K562 (cell line): Measurements from ENCODE around the gene PPIP5K2. TPM values are rescaled to one million over a fixed set of nuclear protein-coding genes. Genes with fewer than 3 reads are reported as not detected.

Experiments
- ATAC-seq: fragments of 200-7000 bp; cut with Tn5 transposase; 3 replicates; pipeline ENCODE4 v1.9.1; 2020; ENCODE audit warnings: moderate library complexity
- BruUV-seq: library from RNA; stranded (reverse); fragments of 400-500 nt; replicated peaks from 2 replicates; lab custom pipeline; 2021; lab: Mats Ljungman, UMichigan
- CTCF ChIA-PET: fragments of 300-600 bp; formaldehyde crosslinking; extraction: SDS; loops from one replicate; lab custom pipeline; 2021; ENCODE audit warnings: low intra/inter-chr PET ratio; lab: Yijun Ruan, JAX
- POLR2A ChIA-PET: fragments of 300-600, 350-650 bp; sonication (Branson Sonifier 250); formaldehyde crosslinking; extraction: SDS; loops from one replicate; lab custom pipeline; 2021; ENCODE audit warnings: antibody characterized with exemption, inconsistent platforms; lab: Yijun Ruan, JAX
- DNase-seq, 4 experiments: peaks; one replicate each; pipeline versions ENCODE4 v3.0.0 to v3.0.0-alpha.2; 2011 to 2018; ENCODE audit warnings: low spot score in 3 of 4, mixed read lengths in 3 of 4; ENCODE audit errors: extremely low read depth in 1 of 4
- FAIRE-seq: peaks from 2 replicates; lab custom pipeline; 2011; peaks lifted over from hg19 to GRCh38; lab: Jason Lieb, UNC
- H2AFZ ChIP-seq: 2 replicates; pipeline ENCODE4 v1.6.0; 2011; ENCODE audit warnings: low read depth, low read length, control low read depth, inconsistent platforms
- H3K27ac ChIP-seq: fragments of 200-600 bp; 3 replicates; pipeline ENCODE4 v1.8.0; 2011; ENCODE audit warnings: low read depth, mild to moderate bottlenecking, control low read depth, inconsistent platforms, low read length, moderate library complexity, mixed read lengths; ENCODE audit errors: extremely low read depth
- H3K27me3 ChIP-seq, 2 experiments: fragments of 300-600 bp in 1 of 2; 2 replicates in 1 of 2; 3 replicates in 1 of 2; pipeline versions ENCODE4 v1.6.0 to v1.8.0; 2011; ENCODE audit warnings: inconsistent platforms in 2 of 2, low read length in 2 of 2, mild to moderate bottlenecking in 1 of 2, mixed read lengths in 1 of 2, moderate library complexity in 1 of 2; ENCODE audit not compliant: control insufficient read depth in 2 of 2, insufficient read depth in 2 of 2
- H3K36me3 ChIP-seq: fragments of 300-600 bp; 3 replicates; pipeline ENCODE4 v1.8.0; 2011; ENCODE audit warnings: mild to moderate bottlenecking, low read length, inconsistent platforms; ENCODE audit not compliant: control insufficient read depth, insufficient read depth
- H3K4me1 ChIP-seq, 2 experiments: fragments of 200-600 bp in 1 of 2; replicated peaks in 1 of 2; 2 replicates in 1 of 2; 3 replicates in 1 of 2; pipeline versions ENCODE4 v1.5.1 to v1.8.0; 2011; ENCODE audit warnings: inconsistent platforms in 2 of 2, low read length in 2 of 2, mild to moderate bottlenecking in 1 of 2, mixed read lengths in 1 of 2, moderate library complexity in 1 of 2; ENCODE audit not compliant: control insufficient read depth in 2 of 2, insufficient read depth in 2 of 2
- H3K4me2 ChIP-seq: 2 replicates; pipeline ENCODE4 v1.6.1; 2011; ENCODE audit warnings: low read length, control low read depth, inconsistent platforms, mixed read lengths; ENCODE audit not compliant: insufficient read depth
- H3K4me3 ChIP-seq: fragments of 200-600 bp; sonication (generic), shearing (Covaris generic); 2 replicates; pipeline ENCODE4 v1.5.1; 2016; ENCODE audit warnings: control low read depth, inconsistent platforms
- H3K79me2 ChIP-seq: fragments of 200-600 bp; 3 replicates; pipeline ENCODE4 v1.8.0; 2011; ENCODE audit warnings: low read length, inconsistent platforms; ENCODE audit not compliant: control insufficient read depth, insufficient read depth
- H3K9ac ChIP-seq, 2 experiments: 2 replicates each; pipeline versions ENCODE4 v1.6.0 to v1.6.1; 2011; ENCODE audit warnings: low read depth in 2 of 2, low read length in 2 of 2, control low read depth in 1 of 2, inconsistent platforms in 1 of 2, mild to moderate bottlenecking in 1 of 2, mixed read lengths in 1 of 2; ENCODE audit not compliant: insufficient read depth in 1 of 2
- H3K9me1 ChIP-seq: one replicate; pipeline ENCODE4 v1.6.0; 2011; ENCODE audit warnings: inconsistent platforms, mild to moderate bottlenecking, low read length, moderate library complexity; ENCODE audit not compliant: control insufficient read depth, insufficient read depth
- H3K9me3 ChIP-seq: replicated peaks from 2 replicates; pipeline ENCODE4 v1.5.1; 2011; ENCODE audit warnings: low read depth, low read length, inconsistent platforms; ENCODE audit not compliant: control insufficient read depth, insufficient read depth
- H4K20me1 ChIP-seq: replicated peaks from 2 replicates; pipeline ENCODE4 v1.6.1; 2011; ENCODE audit warnings: low read length, inconsistent platforms, mixed read lengths; ENCODE audit not compliant: control insufficient read depth, insufficient read depth
- CREBBP ChIP-seq: IDR thresholded peaks from one replicate; pipeline ENCODE4 v1.6.1; 2012; ENCODE audit warnings: low read depth, mild to moderate bottlenecking, control low read depth, inconsistent platforms, low read length
- GATAD2B ChIP-seq: fragments of 450-650 bp; IDR thresholded peaks from 2 replicates; pipeline ENCODE4 v1.6.1; 2017; ENCODE audit warnings: mild to moderate bottlenecking, borderline replicate concordance
- SLC30A9 ChIP-seq: fragments of 250-450 bp; sonication (Bioruptor Pico); IDR thresholded peaks from 2 replicates; pipeline ENCODE4 v1.8.0; 2022; ENCODE audit warnings: mild to moderate bottlenecking, moderate library complexity
- SP2 ChIP-seq: IDR thresholded peaks from 2 replicates; pipeline ENCODE4 v1.6.1; 2011; ENCODE audit warnings: mild to moderate bottlenecking, low read depth, low read length, moderate library complexity; ENCODE audit not compliant: poor library complexity, severe bottlenecking; ENCODE audit errors: extremely low read depth
- ZFP1 ChIP-seq: fragments of 450-650 bp; formaldehyde crosslinking; IDR thresholded peaks from 2 replicates; pipeline ENCODE4 v1.4.0; 2020; ENCODE audit warnings: mild to moderate bottlenecking, mixed read lengths
- WGBS: fragments of 100-300 bp; shearing (Covaris generic); methylation state at CpG from one replicate; pipeline ENCODE4 v1.1.6; 2016; ENCODE audit warnings: low coverage, mixed read lengths; ENCODE audit not compliant: insufficient coverage; ENCODE audit errors: missing lambda C conversion rate; 5-methylcytosine and 5-hydroxymethylcytosine counted together
- in situ Hi-C: fragments of 300-500 bp; cut with MboI; formaldehyde crosslinking; loops from 4 replicates; pipeline ENCODE4 v1.15.0; 2018; ENCODE audit warnings: inconsistent platforms, mixed read lengths
- intact Hi-C: fragments of 100-400 bp; cut with micrococcal nuclease; formaldehyde crosslinking; loops from 2 replicates; pipeline ENCODE4 v1.14.2; 2022
- polyA plus RNA-seq, 8 experiments: library from polyadenylated mRNA; depleted of rRNA in 4 of 8; stranded (reverse) in 5 of 8; unstranded in 3 of 8; fragments of >200 nt; fragmentation: Nextera tagmentation in 2 of 8; fragmentation: Illumina TruSeq in 1 of 8; extraction: Ambion mirVana in 2 of 8; extraction: Trizol in 1 of 8; gene quantifications; 2 replicates each; pipeline versions ENCODE4 v1.2.1 to v1.2.3, GENCODE V29; 2011 to 2014; ENCODE audit warnings: inconsistent platforms in 1 of 8, missing spikeins in 1 of 8
- total RNA-seq, 7 experiments: library from RNA; depleted of rRNA in 6 of 7; stranded (reverse); fragments of >200 nt in 6 of 7; fragmentation: Illumina TruSeq in 2 of 7; extraction: Trizol in 2 of 7; gene quantifications; 2 replicates each; pipeline versions ENCODE4 v1.2.1 to v1.2.3, GENCODE V29; 2011 to 2021; ENCODE audit warnings: low replicate concordance in 1 of 7
- TF ChIP-seq, protein P1 (sequence below): fragments of 450-650 bp; IDR thresholded peaks from one replicate; pipeline ENCODE4 v1.6.1; 2018; ENCODE audit warnings: mild to moderate bottlenecking, moderate library complexity; ENCODE audit not compliant: partially characterized antibody
- TF ChIP-seq, protein P2 (sequence below): fragments of 450-650 bp; IDR thresholded peaks from 2 replicates; pipeline ENCODE4 v1.6.1; 2016; ENCODE audit warnings: missing biosample characterization, missing genetic modification characterization
- TF ChIP-seq, protein P3 (sequence below): fragments of 450-650 bp; formaldehyde crosslinking; IDR thresholded peaks from 2 replicates; pipeline ENCODE4 v1.4.0; 2022; ENCODE audit warnings: missing genetic modification characterization
- TF ChIP-seq, protein P4 (sequence below): fragments of 450-650 bp; IDR thresholded peaks from 2 replicates; pipeline ENCODE4 v1.6.1; 2016; ENCODE audit warnings: low read depth, mild to moderate bottlenecking, moderate library complexity

The PPIP5K2 gene
- total and polyA plus RNA-seq, 9 of the 15 experiments (the other 6 are each of a cell fraction or from before 2014, with no cell fraction given) = 39.4 to 150 (median 99.1) TPM

DNA sequence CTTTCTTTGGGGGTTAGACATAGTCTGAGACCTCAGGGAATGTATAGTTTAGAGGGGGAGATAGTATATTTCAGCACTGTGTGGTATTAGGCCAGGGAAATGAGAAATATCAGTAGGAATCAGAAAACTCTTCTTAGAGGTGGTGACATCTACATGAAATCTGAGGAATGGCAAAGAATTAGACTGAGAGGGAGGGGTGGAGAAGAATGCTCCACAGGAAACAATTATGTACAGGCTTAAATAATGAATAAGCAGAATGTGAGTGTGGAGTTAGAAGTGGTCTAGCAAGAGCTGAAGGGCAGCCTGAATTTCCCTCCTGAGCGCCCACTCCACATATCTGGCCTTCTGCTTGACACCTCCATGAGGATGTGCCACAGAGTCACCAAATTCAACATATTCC is 134.8 kb downstream of the PPIP5K2 start:
- H3K4me1 ChIP-seq = peaks cover 3 to 12% of the 10 kb centered on the region in 2 experiments; a peak in 2 of 5 replicates
- in situ Hi-C loops (no loop called here), intact Hi-C loops (loop anchor here (10.0 kb wide), 1 partner anchor 310 kb away; the partner anchor contains the start of gene NUDT12)
- no peaks in the 10 kb centered on the region for H4K20me1 ChIP-seq
- TF ChIP-seq ZFP1 (CRISPR knock-in tag) (no peak), GATAD2B (no peak)
- TF ChIP-seq, protein P1, sequence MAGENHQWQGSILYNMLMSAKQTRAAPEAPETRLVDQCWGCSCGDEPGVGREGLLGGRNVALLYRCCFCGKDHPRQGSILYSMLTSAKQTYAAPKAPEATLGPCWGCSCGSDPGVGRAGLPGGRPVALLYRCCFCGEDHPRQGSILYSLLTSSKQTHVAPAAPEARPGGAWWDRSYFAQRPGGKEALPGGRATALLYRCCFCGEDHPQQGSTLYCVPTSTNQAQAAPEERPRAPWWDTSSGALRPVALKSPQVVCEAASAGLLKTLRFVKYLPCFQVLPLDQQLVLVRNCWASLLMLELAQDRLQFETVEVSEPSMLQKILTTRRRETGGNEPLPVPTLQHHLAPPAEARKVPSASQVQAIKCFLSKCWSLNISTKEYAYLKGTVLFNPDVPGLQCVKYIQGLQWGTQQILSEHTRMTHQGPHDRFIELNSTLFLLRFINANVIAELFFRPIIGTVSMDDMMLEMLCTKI = no peak
- no peaks in the 10 kb centered on the region for H3K9me3 ChIP-seq
- H3K79me2 ChIP-seq = peaks cover 13% of the 10 kb centered on the region
- H3K9me1 ChIP-seq = no peaks in the 10 kb centered on the region
- no peak overlapping the region for H3K9ac ChIP-seq
- ChIA-PET CTCF (no interaction called here), POLR2A (interaction anchor here (0.6 kb wide), 1 partner anchor 160 kb away, joined by 3 read pairs; no protein-coding TSS in a partner anchor)
- H3K4me2 ChIP-seq = no peak overlapping the region
- H3K27ac ChIP-seq = no peak overlapping the region
- no peaks in the 10 kb centered on the region for H3K36me3 ChIP-seq
- no peak overlapping the region for H3K4me3 ChIP-seq
- no peak for ATAC-seq
- H3K27me3 ChIP-seq = no peaks in the 10 kb centered on the region; a peak in 1 of 5 replicates
- BruUV-seq = no TSS peak
- no peak for DNase-seq
- no peak for FAIRE-seq
- H2AFZ ChIP-seq = no peak overlapping the region
- WGBS = 0% methylated on average over 1 of the region's 1 CpG

DNA sequence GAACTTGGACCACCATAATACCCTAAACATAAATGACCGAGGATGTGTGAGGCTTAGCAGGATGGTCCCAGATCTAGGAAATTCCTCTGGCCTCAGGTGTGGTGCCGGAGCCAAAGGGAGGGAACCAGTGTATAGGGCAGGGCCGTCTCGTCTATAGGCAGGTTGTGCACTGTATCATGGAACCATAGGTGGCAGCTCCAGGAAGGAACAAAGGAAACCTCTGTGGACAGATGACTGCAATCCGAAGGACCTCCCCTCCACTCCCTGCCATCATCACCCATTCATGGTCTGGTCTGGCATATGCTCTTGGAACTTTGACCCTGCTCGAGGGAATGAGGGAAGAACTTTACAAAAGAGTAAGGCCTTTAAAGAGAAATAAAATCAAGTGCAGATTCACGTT is 135.6 kb downstream of the PPIP5K2 start:
- in situ Hi-C loops = no loop called here
- no peaks in the 10 kb centered on the region; a peak in 1 of 5 replicates for H3K27me3 ChIP-seq
- H3K4me2 ChIP-seq = no peak overlapping the region
- intact Hi-C loops = loop anchor here (10.0 kb wide), 1 partner anchor 309 kb away; the partner anchor contains the start of gene NUDT12
- FAIRE-seq (no peak), DNase-seq (no peak), ATAC-seq (no peak)
- ChIA-PET CTCF (no interaction called here), POLR2A (interaction anchor here (0.6 to 0.7 kb wide), 2 partner anchors 13 to 161 kb away, joined by 3 read pairs; no protein-coding TSS in a partner anchor)
- no peaks in the 10 kb centered on the region for H4K20me1 ChIP-seq
- H3K4me3 ChIP-seq = no peak overlapping the region
- H2AFZ ChIP-seq = peak overlapping the region; percentile 67
- no peaks in the 10 kb centered on the region for H3K9me3 ChIP-seq
- H3K36me3 ChIP-seq = no peaks in the 10 kb centered on the region
- no peak overlapping the region for H3K9ac ChIP-seq
- no peaks in the 10 kb centered on the region for H3K9me1 ChIP-seq
- peaks cover 21% of the 10 kb centered on the region for H3K79me2 ChIP-seq
- BruUV-seq = no TSS peak
- H3K27ac ChIP-seq = no peak overlapping the region
- peaks cover 6 to 12% of the 10 kb centered on the region in 2 experiments; a peak in 3 of 5 replicates for H3K4me1 ChIP-seq
- WGBS = 47% methylated on average over 7 of the region's 7 CpGs
- TF ChIP-seq SLC30A9 (CRISPR knock-in tag) (no peak), CREBBP (no peak), SP2 (no peak)
- TF ChIP-seq, protein P2, sequence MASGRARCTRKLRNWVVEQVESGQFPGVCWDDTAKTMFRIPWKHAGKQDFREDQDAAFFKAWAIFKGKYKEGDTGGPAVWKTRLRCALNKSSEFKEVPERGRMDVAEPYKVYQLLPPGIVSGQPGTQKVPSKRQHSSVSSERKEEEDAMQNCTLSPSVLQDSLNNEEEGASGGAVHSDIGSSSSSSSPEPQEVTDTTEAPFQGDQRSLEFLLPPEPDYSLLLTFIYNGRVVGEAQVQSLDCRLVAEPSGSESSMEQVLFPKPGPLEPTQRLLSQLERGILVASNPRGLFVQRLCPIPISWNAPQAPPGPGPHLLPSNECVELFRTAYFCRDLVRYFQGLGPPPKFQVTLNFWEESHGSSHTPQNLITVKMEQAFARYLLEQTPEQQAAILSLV (tag) = no peak
- TF ChIP-seq, protein P3, sequence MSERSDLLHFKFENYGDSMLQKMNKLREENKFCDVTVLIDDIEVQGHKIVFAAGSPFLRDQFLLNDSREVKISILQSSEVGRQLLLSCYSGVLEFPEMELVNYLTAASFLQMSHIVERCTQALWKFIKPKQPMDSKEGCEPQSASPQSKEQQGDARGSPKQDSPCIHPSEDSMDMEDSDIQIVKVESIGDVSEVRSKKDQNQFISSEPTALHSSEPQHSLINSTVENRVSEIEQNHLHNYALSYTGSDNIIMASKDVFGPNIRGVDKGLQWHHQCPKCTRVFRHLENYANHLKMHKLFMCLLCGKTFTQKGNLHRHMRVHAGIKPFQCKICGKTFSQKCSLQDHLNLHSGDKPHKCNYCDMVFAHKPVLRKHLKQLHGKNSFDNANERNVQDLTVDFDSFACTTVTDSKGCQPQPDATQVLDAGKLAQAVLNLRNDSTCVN = no peak
- TF ChIP-seq, protein P4, sequence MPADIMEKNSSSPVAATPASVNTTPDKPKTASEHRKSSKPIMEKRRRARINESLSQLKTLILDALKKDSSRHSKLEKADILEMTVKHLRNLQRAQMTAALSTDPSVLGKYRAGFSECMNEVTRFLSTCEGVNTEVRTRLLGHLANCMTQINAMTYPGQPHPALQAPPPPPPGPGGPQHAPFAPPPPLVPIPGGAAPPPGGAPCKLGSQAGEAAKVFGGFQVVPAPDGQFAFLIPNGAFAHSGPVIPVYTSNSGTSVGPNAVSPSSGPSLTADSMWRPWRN = no peak
